Prostate gland (tissue), 2 donors: ENCODE data around the gene LRRC26. TPM values are rescaled to one million over a fixed set of nuclear protein-coding genes. Genes with fewer than 3 reads are reported as not detected.
"Not testable (repeated sequence)": the region's sequence is repeated elsewhere in the genome, so short reads cannot be mapped to it uniquely, and the experiment has no call there.

ENCODE experiments used
- DNase-seq: peaks from one replicate; pipeline ENCODE4 v3.0.0-alpha.2; 2019; ENCODE audit warnings: low spot score
- H3K27ac ChIP-seq, 2 donors: fragments of 200-600 bp; sonication (generic); 2 replicates each; pipeline ENCODE4 v1.5.1; 2017 to 2019
- H3K27me3 ChIP-seq: fragments of 200-600 bp; sonication (generic); replicated peaks from 2 replicates; pipeline ENCODE4 v1.5.1; 2019; ENCODE audit not compliant: insufficient read depth
- H3K36me3 ChIP-seq, 2 donors: fragments of 200-600 bp; sonication (generic); 1 replicate in 1 of 2; 2 replicates in 1 of 2; pipeline versions ENCODE4 v1.5.1 to v1.8.1; 2017 to 2019
- H3K4me1 ChIP-seq: fragments of 200-600 bp; sonication (generic); replicated peaks from 2 replicates; pipeline ENCODE4 v1.5.1; 2019
- H3K4me3 ChIP-seq, 2 donors: fragments of 200-600 bp; sonication (generic); 2 replicates each; pipeline ENCODE4 v1.5.1; 2017 to 2019
- H3K9me3 ChIP-seq: fragments of 200-600 bp; sonication (generic); 2 replicates; pipeline ENCODE4 v1.5.1; 2017
- POLR2A ChIP-seq: fragments of 450-650 bp; IDR thresholded peaks from one replicate; pipeline ENCODE4 v1.6.1; 2016; ENCODE audit warnings: antibody characterized with exemption, mild to moderate bottlenecking
- POLR2AphosphoS5 ChIP-seq: sonication (generic); formaldehyde crosslinking; IDR thresholded peaks from one replicate; pipeline ENCODE4 v1.6.1; 2017; ENCODE audit warnings: antibody characterized with exemption
- WGBS: methylation state at CpG from one replicate; pipeline ENCODE4 v1.1.5; 2018; 5-methylcytosine and 5-hydroxymethylcytosine counted together
- intact Hi-C: fragments of 100-400 bp; cut with DNase I; formaldehyde crosslinking; loops from one replicate; pipeline ENCODE4 v1.14.2; 2022
- microRNA-seq: library from miRNA; unstranded; fragments of <30 nt; microRNA quantifications from one replicate; pipeline ENCODE4, GENCODE V29; 2016
- small RNA-seq, 2 donors: library from RNA; depleted of rRNA; stranded (forward); fragments of <200 nt; gene quantifications; one replicate each; pipeline ENCODE3, GENCODE V24; 2016
- total RNA-seq, 2 donors: library from RNA; depleted of rRNA; stranded (reverse); fragments of >200 nt; gene quantifications; one replicate each; pipeline ENCODE4 v1.1.0, GENCODE V29; 2016
- TF ChIP-seq, protein P1 (sequence below), 4 experiments: fragments of 200-600 bp in 2 of 4; fragments of 450-650 bp in 2 of 4; sonication (generic) in 2 of 4; IDR thresholded peaks; 1 replicate in 3 of 4; 2 replicates in 1 of 4; pipeline ENCODE4 v1.5.1; 2016 to 2019; ENCODE audit warnings: antibody characterized with exemption in 4 of 4, mild to moderate bottlenecking in 2 of 4, moderate library complexity in 2 of 4

Gene LRRC26
- total RNA-seq, 2 donors from 2014 or later: 183 to 582 TPM

DNA sequence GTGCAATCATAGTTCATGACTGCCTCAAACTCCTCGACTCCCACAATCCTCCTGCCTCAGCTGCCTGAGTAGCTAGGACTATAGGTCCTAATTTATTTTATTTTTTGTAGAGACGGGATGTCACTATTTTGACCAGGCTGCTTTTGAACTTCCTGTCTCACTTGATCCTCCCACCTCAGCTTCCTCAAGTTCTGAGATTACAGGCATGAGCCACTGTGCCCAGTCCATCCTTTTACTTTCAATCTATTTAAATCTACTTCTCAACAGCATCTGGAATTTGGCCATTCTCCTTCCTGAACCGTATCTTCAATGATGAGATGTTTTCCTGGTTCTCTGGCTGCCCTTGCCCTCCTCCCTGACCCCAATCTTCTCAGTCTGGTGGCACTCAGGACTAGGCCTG lies 43.1 kb downstream of the LRRC26 start:
- Histone ChIP-seq H3K4me3 (no peak overlapping the region), H3K4me1 (peaks cover 4% of the 10 kb centered on the region)

DNA sequence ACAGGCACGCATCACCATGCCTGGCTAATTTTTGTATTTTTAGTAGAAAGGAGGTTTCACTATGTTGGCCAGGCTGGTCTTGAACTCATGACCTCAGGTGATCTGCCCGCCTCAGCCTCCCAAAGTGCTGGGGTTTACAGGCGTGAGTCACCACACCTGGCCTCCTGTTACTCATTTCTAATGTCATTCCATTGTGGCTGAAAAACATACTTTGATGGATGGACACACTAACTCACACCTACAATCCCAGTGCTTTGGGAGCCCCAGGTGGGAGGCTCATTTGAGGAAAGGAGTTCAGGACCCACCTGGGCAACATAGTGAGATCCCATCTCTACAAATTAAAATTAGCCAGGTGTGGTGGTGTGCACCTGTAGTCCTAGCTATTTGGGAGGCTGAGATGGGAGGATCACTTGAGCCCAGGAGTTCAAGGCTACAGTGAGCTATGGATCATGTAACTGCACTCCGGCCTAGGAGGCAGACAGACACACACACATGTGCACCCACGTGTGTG lies 45.8 kb downstream of the LRRC26 start:
- intact Hi-C loops: loop anchor here (5.0 kb wide), 1 partner anchor 113 kb away; no protein-coding TSS in a partner anchor
- H3K4me1 ChIP-seq, H3K4me3 ChIP-seq, H3K9me3 ChIP-seq, H3K36me3 ChIP-seq, H3K27ac ChIP-seq, DNase-seq, H3K27me3 ChIP-seq: not testable (repeated sequence)
- WGBS: 90% methylated on average over 5 of the region's 5 CpGs

More for the DNA sequence above, 43.1 kb downstream of the LRRC26 start:
- intact Hi-C loops: no loop called here
- peak overlapping the region in 1 of 2 donors; percentile 11 for H3K27ac ChIP-seq
- no peak for TF ChIP-seq POLR2A
- TF ChIP-seq, protein P1, sequence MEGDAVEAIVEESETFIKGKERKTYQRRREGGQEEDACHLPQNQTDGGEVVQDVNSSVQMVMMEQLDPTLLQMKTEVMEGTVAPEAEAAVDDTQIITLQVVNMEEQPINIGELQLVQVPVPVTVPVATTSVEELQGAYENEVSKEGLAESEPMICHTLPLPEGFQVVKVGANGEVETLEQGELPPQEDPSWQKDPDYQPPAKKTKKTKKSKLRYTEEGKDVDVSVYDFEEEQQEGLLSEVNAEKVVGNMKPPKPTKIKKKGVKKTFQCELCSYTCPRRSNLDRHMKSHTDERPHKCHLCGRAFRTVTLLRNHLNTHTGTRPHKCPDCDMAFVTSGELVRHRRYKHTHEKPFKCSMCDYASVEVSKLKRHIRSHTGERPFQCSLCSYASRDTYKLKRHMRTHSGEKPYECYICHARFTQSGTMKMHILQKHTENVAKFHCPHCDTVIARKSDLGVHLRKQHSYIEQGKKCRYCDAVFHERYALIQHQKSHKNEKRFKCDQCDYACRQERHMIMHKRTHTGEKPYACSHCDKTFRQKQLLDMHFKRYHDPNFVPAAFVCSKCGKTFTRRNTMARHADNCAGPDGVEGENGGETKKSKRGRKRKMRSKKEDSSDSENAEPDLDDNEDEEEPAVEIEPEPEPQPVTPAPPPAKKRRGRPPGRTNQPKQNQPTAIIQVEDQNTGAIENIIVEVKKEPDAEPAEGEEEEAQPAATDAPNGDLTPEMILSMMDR (IDR thresholded peaks at IDR 0.05): no peak
- no peak for TF ChIP-seq POLR2AphosphoS5
- 60% methylated on average over 3 of the region's 3 CpGs for WGBS
- H3K36me3 ChIP-seq: no peaks in the 10 kb centered on the region
- DNase-seq: no peak
- H3K27me3 ChIP-seq: no peaks in the 10 kb centered on the region
- H3K9me3 ChIP-seq: no peaks in the 10 kb centered on the region

DNA sequence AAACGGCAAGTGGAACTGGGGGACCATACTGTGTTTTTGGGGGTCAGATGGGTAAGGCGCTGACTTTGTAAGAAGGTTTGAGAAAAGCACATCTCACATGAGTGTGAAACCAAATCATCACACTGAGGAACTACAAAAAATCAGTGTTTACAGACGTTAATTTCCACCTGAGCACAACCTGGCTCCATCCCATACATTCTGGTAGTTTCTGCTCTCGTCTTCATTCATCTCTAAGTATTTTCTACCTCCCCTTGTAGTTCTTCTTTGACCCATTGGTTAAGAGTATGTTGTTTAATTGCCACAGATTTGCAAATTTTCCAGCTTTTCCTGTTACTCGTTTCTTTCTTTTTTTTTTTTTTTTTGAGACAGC lies 46.4 kb downstream of the LRRC26 start:
- DNase-seq: no peak
- 73% methylated on average over 5 of the region's 5 CpGs for WGBS
- Histone ChIP-seq H3K36me3 (no peaks in the 10 kb centered on the region), H3K27ac (no peak overlapping the region), H3K9me3 (no peaks in the 10 kb centered on the region), H3K4me3 (no peak overlapping the region), H3K4me1 (no peaks in the 10 kb centered on the region), H3K27me3 (no peaks in the 10 kb centered on the region)
- TF ChIP-seq, protein P1 (IDR thresholded peaks at IDR 0.05): no peak
- TF ChIP-seq POLR2AphosphoS5 (no peak), POLR2A (no peak)
- intact Hi-C loops: loop anchor here (5.0 kb wide), 1 partner anchor 114 kb away; no protein-coding TSS in a partner anchor

DNA sequence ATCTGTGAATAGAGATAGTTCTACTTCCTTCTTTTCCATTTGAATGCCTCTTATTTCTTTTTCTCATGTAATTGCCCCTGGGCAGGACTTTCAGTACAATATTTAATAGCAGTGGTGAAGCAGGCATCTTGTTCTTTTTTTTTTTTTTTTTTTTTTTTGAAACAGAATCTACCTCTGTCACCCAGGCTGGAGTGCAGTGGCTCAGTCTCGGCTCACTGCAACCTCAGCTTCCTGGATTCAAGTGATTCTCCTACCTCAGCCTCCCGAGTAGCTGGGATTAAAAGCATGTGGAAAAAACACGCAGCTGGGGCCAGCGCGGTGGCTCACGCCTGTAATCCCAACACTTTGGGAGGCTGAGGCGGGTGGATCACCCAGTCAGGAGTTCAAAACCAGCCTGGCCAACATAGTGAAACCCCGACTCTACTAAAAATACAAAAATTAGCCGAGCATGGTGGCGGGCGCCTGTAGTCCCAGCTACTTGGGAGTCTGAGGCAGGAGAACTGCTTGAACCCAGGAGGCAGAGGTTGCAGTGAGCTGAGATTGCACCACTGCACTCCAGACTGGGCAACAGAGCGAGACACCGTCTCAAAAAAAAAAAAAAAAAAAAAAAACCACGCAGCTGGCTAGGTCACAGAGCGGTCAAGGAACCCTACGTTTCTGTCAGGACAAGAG lies 46.9 kb downstream of the LRRC26 start:
- H3K27ac ChIP-seq, H3K4me1 ChIP-seq, H3K4me3 ChIP-seq, H3K9me3 ChIP-seq, H3K36me3 ChIP-seq, H3K27me3 ChIP-seq, DNase-seq: not testable (repeated sequence)
- intact Hi-C loops: loop anchor here (5.0 kb wide), 1 partner anchor 114 kb away; no protein-coding TSS in a partner anchor
- 90% methylated on average over 16 of the region's 16 CpGs for WGBS

DNA sequence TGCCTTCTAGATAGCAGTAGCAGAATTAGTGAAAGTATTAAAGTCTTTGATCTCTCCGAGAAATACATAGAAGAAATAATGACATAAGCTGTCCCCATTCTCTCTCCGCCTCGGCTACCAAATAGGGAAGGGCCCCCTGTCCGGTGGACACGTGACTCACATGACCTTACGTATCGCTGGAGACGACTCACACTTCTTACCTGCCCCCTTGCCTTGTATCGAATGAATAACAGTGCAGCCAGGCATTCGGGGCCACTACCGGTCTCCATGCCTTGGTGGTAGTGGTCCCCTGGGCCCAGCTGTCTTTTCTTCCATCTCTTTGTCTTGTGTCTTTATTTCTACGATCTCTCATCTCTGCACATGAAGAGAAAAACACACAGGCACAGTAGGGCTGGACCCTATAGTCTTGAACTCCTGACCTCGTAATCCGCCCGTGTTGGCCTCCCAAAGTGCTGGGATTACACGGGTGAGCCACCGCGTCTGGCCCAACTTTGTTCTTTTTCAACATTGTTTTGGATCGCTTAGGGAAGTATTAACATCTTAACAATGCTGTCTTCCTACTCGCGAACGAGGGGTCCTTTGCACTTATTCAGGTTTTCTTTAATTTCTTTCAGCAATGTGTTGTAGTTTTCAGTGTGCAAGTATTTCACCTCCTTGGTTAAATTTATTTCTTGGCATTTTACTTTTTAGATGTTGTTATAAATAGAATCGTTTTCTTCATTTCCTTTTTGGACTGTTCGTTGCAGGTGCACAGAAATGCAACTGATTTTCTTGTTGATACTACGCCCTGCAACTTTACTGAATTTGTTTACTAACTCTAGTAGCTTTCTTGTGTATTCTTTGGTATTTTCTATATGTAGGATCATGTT lies 47.7 kb downstream of the LRRC26 start:
- not testable (repeated sequence) for H3K27ac ChIP-seq, H3K36me3 ChIP-seq, H3K4me3 ChIP-seq, DNase-seq, H3K27me3 ChIP-seq, H3K9me3 ChIP-seq, H3K4me1 ChIP-seq
- 79% methylated on average over 16 of the region's 25 CpGs for WGBS
- intact Hi-C loops: loop anchor here (5.0 kb wide), 1 partner anchor 115 kb away; no protein-coding TSS in a partner anchor

Small RNA genes within 50 kb of the gene (microRNA-seq; reads per million reads assigned to microRNA genes)
- not detected for gene MIR3621

Small RNA genes within 50 kb of the gene (small RNA-seq; reads per million reads assigned to genes)
- gene MIR3621: 0 reads per million in 2 donors

Other genes with a start within 250 kb of the LRRC26 start
- 100 to 1,000 TPM; 199 to 304 TPM for gene FBXW5, start 225.3 kb downstream of the LRRC26 start, total RNA-seq
- gene C8G, start 224.8 kb downstream of the LRRC26 start, total RNA-seq: not detected
- 10 to 100 TPM in 1 of 2 donors, 1 to 10 TPM in 1; 4.1 to 13.7 TPM for gene LCN12, start 217.8 kb downstream of the LRRC26 start, total RNA-seq
- gene PTGDS, start 192.5 kb downstream of the LRRC26 start, total RNA-seq: 1,000 to 10,000 TPM in 1 of 2 donors, 10 to 100 TPM in 1; 59.4 to 5,242 TPM
- 10 to 100 TPM in 1 of 2 donors, under 1 TPM in 1; 0.41 to 22.5 TPM for gene LCNL1, start 187.1 kb downstream of the LRRC26 start, total RNA-seq
- gene PAXX, start 177.6 kb downstream of the LRRC26 start, total RNA-seq: 10 to 100 TPM; 61.6 to 71.8 TPM
- 1 to 10 TPM; 4.2 to 6.7 TPM for gene CLIC3, start 173.5 kb downstream of the LRRC26 start, total RNA-seq
- 10 to 100 TPM; 27.4 to 79.1 TPM for gene ABCA2, start 141.8 kb downstream of the LRRC26 start, total RNA-seq
- under 1 TPM in 1 of 2 donors, not detected in 1; 0.57 TPM for gene FUT7, start 138.0 kb downstream of the LRRC26 start, total RNA-seq
- gene NPDC1, start 123.9 kb downstream of the LRRC26 start, total RNA-seq: 100 to 1,000 TPM; 384 to 427 TPM
- 10 to 100 TPM in 1 of 2 donors, 1 to 10 TPM in 1; 9.8 to 10.9 TPM for gene ENTPD2, start 116.0 kb downstream of the LRRC26 start, total RNA-seq
- 10 to 100 TPM in 1 of 2 donors, 1 to 10 TPM in 1; 7.2 to 17.2 TPM for gene SAPCD2, start 99.5 kb downstream of the LRRC26 start, total RNA-seq
- gene UAP1L1, start 92.5 kb downstream of the LRRC26 start, total RNA-seq: 10 to 100 TPM in 1 of 2 donors, 1 to 10 TPM in 1; 8.2 to 19.9 TPM
- gene MAN1B1, start 83.1 kb downstream of the LRRC26 start, total RNA-seq: 100 to 1,000 TPM in 1 of 2 donors, 10 to 100 TPM in 1; 67.4 to 107 TPM
- 100 to 1,000 TPM; 147 to 235 TPM for gene DPP7, start 55.3 kb downstream of the LRRC26 start, total RNA-seq
- gene GRIN1, start 30.9 kb downstream of the LRRC26 start, total RNA-seq: 1 to 10 TPM in 1 of 2 donors, under 1 TPM in 1; 0.59 to 1.8 TPM
- 1 to 10 TPM in 1 of 2 donors, not detected in 1; 3.1 TPM for gene TMEM210, start 2.0 kb upstream of the LRRC26 start, total RNA-seq
- gene ANAPC2, start 18.5 kb upstream of the LRRC26 start, total RNA-seq: 10 to 100 TPM; 32.5 to 64.5 TPM
- gene SSNA1, start 18.6 kb upstream of the LRRC26 start, total RNA-seq: 100 to 1,000 TPM; 114 to 124 TPM
- 10 to 100 TPM; 26.1 to 30.4 TPM for gene TPRN, start 30.7 kb upstream of the LRRC26 start, total RNA-seq
- gene TMEM203, start 35.6 kb upstream of the LRRC26 start, total RNA-seq: 10 to 100 TPM; 35.3 to 47.8 TPM
- 10 to 100 TPM; 18.5 to 31.9 TPM for gene NDOR1, start 35.6 kb upstream of the LRRC26 start, total RNA-seq
- gene RNF208, start 52.2 kb upstream of the LRRC26 start, total RNA-seq: 1 to 10 TPM; 3.8 to 6.2 TPM
- gene CYSRT1, start 55.1 kb upstream of the LRRC26 start, total RNA-seq: 1 to 10 TPM; 2.7 to 4.9 TPM
- gene RNF224, start 57.5 kb upstream of the LRRC26 start, total RNA-seq: not detected
- under 1 TPM in 1 of 2 donors, not detected in 1; 0.57 TPM for gene SLC34A3, start 60.9 kb upstream of the LRRC26 start, total RNA-seq
- gene TUBB4B, start 71.2 kb upstream of the LRRC26 start, total RNA-seq: 100 to 1,000 TPM; 279 to 484 TPM
- gene STPG3, start 81.2 kb upstream of the LRRC26 start, total RNA-seq: 1 to 10 TPM in 1 of 2 donors, not detected in 1; 4.2 TPM
- gene NELFB, start 85.3 kb upstream of the LRRC26 start, total RNA-seq: 10 to 100 TPM; 44.9 to 82.1 TPM
- gene TOR4A, start 107.7 kb upstream of the LRRC26 start, total RNA-seq: 1 to 10 TPM; 1.6 to 7.3 TPM
- 10 to 100 TPM; 22.4 to 24.3 TPM for gene NRARP, start 132.2 kb upstream of the LRRC26 start, total RNA-seq